ENCODE measurements around the gene AAK1. TPM values are rescaled to one million over a fixed set of nuclear protein-coding genes. Genes with fewer than 3 reads are reported as not detected.

Gene AAK1
- polyA plus RNA-seq, 1 donor (not counting 4 experiments of a cell fraction or from before 2014, with no cell fraction given): 12.3 TPM

DNA sequence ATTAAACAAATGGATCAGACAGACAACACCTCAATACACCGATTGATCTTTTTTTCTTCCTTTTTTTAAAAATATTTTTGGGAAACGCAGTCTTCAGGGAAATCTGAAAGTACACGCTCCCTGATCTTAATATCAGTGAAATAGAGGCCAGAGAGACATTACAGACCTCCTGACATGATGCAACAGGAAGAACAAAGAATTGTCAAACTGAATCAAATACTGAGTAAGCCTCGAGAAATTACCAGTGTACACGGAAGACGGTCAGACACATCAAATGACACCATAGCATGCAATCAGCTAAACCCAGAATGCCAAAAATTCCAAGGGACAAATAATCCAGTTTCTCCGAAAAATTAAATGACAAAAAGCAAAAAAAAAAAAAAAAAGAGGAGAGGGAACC lies 126.1 kb downstream of the AAK1 start:
- H3K79me2 ChIP-seq (ENCODE audit: control insufficient read depth, insufficient read depth, low read length): no peaks in the 10 kb centered on the region
- peaks cover 9 to 26% of the 10 kb centered on the region in 2 experiments for H3K36me3 ChIP-seq (ENCODE audit: control insufficient read depth in 2 of 2, extremely low read depth in 1 of 2, insufficient read depth in 2 of 2, low read length in 2 of 2)
- H3K9me3 ChIP-seq (ENCODE audit: control insufficient read depth, low read depth, low read length): no peaks in the 10 kb centered on the region
- H3K9ac ChIP-seq (ENCODE audit: control insufficient read depth, extremely low read depth, insufficient read depth, low read length): no peak overlapping the region
- dilution Hi-C loops (cut with MboI; ENCODE audit: extremely low pct_ligation_motif_present, low sequenced_read_pairs): no loop called here
- TF ChIP-seq, protein P1, sequence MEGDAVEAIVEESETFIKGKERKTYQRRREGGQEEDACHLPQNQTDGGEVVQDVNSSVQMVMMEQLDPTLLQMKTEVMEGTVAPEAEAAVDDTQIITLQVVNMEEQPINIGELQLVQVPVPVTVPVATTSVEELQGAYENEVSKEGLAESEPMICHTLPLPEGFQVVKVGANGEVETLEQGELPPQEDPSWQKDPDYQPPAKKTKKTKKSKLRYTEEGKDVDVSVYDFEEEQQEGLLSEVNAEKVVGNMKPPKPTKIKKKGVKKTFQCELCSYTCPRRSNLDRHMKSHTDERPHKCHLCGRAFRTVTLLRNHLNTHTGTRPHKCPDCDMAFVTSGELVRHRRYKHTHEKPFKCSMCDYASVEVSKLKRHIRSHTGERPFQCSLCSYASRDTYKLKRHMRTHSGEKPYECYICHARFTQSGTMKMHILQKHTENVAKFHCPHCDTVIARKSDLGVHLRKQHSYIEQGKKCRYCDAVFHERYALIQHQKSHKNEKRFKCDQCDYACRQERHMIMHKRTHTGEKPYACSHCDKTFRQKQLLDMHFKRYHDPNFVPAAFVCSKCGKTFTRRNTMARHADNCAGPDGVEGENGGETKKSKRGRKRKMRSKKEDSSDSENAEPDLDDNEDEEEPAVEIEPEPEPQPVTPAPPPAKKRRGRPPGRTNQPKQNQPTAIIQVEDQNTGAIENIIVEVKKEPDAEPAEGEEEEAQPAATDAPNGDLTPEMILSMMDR (optimal IDR thresholded peaks at IDR 0.05 in 1 of 3, IDR thresholded peaks at IDR 0.05 in 1 of 3, conservative IDR thresholded peaks at IDR 0.05 in 1 of 3; ENCODE audit: extremely low read depth in 1 of 3, insufficient read depth in 2 of 3, low read length in 3 of 3): no peak
- TF ChIP-seq EZH2 (IDR thresholded peaks at IDR 0.05; ENCODE audit: low read length): no peak
- no peak overlapping the region for H3K27ac ChIP-seq (ENCODE audit: control insufficient read depth, insufficient read depth, low read length)
- no peaks in the 10 kb centered on the region for H4K20me1 ChIP-seq (ENCODE audit: control insufficient read depth, extremely low read depth, insufficient read depth, low read length)
- H3K27me3 ChIP-seq (ENCODE audit: control insufficient read depth, extremely low read depth, insufficient read depth, low read length): no peaks in the 10 kb centered on the region
- no peak for DNase-seq (ENCODE audit: low read depth, low spot score)
- no peak overlapping the region for H2AFZ ChIP-seq (ENCODE audit: control insufficient read depth, low read length)
- H3K4me1 ChIP-seq (ENCODE audit: control insufficient read depth, extremely low read depth, insufficient read depth, low read length): peaks cover 15% of the 10 kb centered on the region
- no peaks in the 10 kb centered on the region for H3K9me1 ChIP-seq (ENCODE audit: control insufficient read depth, extremely low read depth, insufficient read depth, low read length)
- no peak for FAIRE-seq
- H3K4me3 ChIP-seq (ENCODE audit: control insufficient read depth in 2 of 3, extremely low read depth in 1 of 3, insufficient read depth in 2 of 3, low read depth in 1 of 3, low read length in 3 of 3): no peak overlapping the region
- H3K4me2 ChIP-seq (ENCODE audit: control insufficient read depth, extremely low read depth, insufficient read depth, low read depth, low read length): no peak overlapping the region

- no peak for DNase-seq (ENCODE audit: low read depth, low spot score)
- dilution Hi-C loops (cut with MboI; ENCODE audit: extremely low pct_ligation_motif_present, low sequenced_read_pairs): no loop called here
- no peaks in the 10 kb centered on the region for H4K20me1 ChIP-seq (ENCODE audit: control insufficient read depth, extremely low read depth, insufficient read depth, low read length)
- H3K9me3 ChIP-seq (ENCODE audit: control insufficient read depth, low read depth, low read length): no peaks in the 10 kb centered on the region
- no peaks in the 10 kb centered on the region for H3K9me1 ChIP-seq (ENCODE audit: control insufficient read depth, extremely low read depth, insufficient read depth, low read length)
- H3K4me1 ChIP-seq (ENCODE audit: control insufficient read depth, extremely low read depth, insufficient read depth, low read length): peaks cover 14% of the 10 kb centered on the region
- no peak overlapping the region for H3K4me2 ChIP-seq (ENCODE audit: control insufficient read depth, extremely low read depth, insufficient read depth, low read depth, low read length)
- no peaks in the 10 kb centered on the region for H3K79me2 ChIP-seq (ENCODE audit: control insufficient read depth, insufficient read depth, low read length)
- H2AFZ ChIP-seq (ENCODE audit: control insufficient read depth, low read length): no peak overlapping the region
- H3K27ac ChIP-seq (ENCODE audit: control insufficient read depth, insufficient read depth, low read length): no peak overlapping the region
- H3K9ac ChIP-seq (ENCODE audit: control insufficient read depth, extremely low read depth, insufficient read depth, low read length): no peak overlapping the region
- no peaks in the 10 kb centered on the region for H3K27me3 ChIP-seq (ENCODE audit: control insufficient read depth, extremely low read depth, insufficient read depth, low read length)
- H3K36me3 ChIP-seq (ENCODE audit: control insufficient read depth in 2 of 2, extremely low read depth in 1 of 2, insufficient read depth in 2 of 2, low read length in 2 of 2): peaks cover 15 to 20% of the 10 kb centered on the region in 2 experiments
- H3K4me3 ChIP-seq (ENCODE audit: control insufficient read depth in 2 of 3, extremely low read depth in 1 of 3, insufficient read depth in 2 of 3, low read depth in 1 of 3, low read length in 3 of 3): no peak overlapping the region
- TF ChIP-seq, protein P1 (optimal IDR thresholded peaks at IDR 0.05 in 1 of 3, IDR thresholded peaks at IDR 0.05 in 1 of 3, conservative IDR thresholded peaks at IDR 0.05 in 1 of 3; ENCODE audit: extremely low read depth in 1 of 3, insufficient read depth in 2 of 3, low read length in 3 of 3): no peak
- TF ChIP-seq EZH2 (IDR thresholded peaks at IDR 0.05; ENCODE audit: low read length): no peak
- FAIRE-seq: no peak
These were observed 128.7 kb downstream of the AAK1 start for GRCh38 chr2:69514819-69515218.

Measured in keratinocyte (primary cell).